B cell (primary cell): ENCODE results near the gene CADM2.

Source experiments
- EZH2 ChIP-seq: IDR thresholded peaks from 2 replicates; pipeline ENCODE4 v1.6.1; 2012; ENCODE audit warnings: borderline replicate concordance, low read depth, mild to moderate bottlenecking, moderate library complexity, low read length; ENCODE audit not compliant: insufficient read depth, poor library complexity, severe bottlenecking
- TF ChIP-seq, protein P1 (sequence below): fragments of 200-600 bp; IDR thresholded peaks from one replicate; pipeline ENCODE4 v1.8.0; 2022; ENCODE audit warnings: antibody characterized with exemption, mild to moderate bottlenecking

DNA sequence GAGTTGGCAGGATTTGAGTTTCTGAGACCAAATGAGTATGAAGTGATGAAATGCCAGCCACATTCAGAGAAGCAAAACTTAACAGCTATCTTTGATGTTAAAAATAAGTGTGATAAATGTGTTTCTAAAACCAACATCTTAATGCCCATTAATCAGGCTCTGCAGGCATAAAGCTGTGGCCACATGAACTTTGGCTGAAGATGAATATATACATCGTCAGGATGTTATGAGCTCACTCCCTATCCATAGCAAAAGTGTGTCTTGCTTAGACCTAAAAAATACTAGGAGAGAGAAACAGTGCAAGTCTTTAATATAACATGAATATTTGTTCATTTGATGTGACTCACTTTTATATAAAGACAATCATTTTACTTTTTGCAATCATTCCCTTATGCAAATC, 218.0 kb downstream of the CADM2 start:
- TF ChIP-seq, protein P1, sequence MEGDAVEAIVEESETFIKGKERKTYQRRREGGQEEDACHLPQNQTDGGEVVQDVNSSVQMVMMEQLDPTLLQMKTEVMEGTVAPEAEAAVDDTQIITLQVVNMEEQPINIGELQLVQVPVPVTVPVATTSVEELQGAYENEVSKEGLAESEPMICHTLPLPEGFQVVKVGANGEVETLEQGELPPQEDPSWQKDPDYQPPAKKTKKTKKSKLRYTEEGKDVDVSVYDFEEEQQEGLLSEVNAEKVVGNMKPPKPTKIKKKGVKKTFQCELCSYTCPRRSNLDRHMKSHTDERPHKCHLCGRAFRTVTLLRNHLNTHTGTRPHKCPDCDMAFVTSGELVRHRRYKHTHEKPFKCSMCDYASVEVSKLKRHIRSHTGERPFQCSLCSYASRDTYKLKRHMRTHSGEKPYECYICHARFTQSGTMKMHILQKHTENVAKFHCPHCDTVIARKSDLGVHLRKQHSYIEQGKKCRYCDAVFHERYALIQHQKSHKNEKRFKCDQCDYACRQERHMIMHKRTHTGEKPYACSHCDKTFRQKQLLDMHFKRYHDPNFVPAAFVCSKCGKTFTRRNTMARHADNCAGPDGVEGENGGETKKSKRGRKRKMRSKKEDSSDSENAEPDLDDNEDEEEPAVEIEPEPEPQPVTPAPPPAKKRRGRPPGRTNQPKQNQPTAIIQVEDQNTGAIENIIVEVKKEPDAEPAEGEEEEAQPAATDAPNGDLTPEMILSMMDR, result no peak
- no peak for TF ChIP-seq EZH2
